GM12878 (cell line): Measurements from ENCODE around the gene FMNL3. TPM values are rescaled to one million over a fixed set of nuclear protein-coding genes. Genes with fewer than 3 reads are reported as not detected.
A peak's percentile ranks its signal among the peaks of the same experiment; 100 is the strongest.

ENCODE experiments used
- BRCA1 ChIP-seq: IDR thresholded peaks from 2 replicates; pipeline ENCODE4 v1.6.1; 2011; ENCODE audit warnings: low read depth, low read length, improper control_type of control experiment
- CREB1 ChIP-seq: IDR thresholded peaks from 2 replicates; pipeline ENCODE4 v1.6.1; 2012; ENCODE audit warnings: low read depth, mild to moderate bottlenecking, inconsistent platforms
- EP300 ChIP-seq, 2 experiments: fragments of 150-350 bp in 1 of 2; IDR thresholded peaks; 2 replicates each; pipeline ENCODE4 v1.6.1; 2011 to 2012; ENCODE audit warnings: low read depth in 2 of 2, low read length in 2 of 2, borderline replicate concordance in 1 of 2, improper control_type of control experiment in 1 of 2, inconsistent platforms in 1 of 2; ENCODE audit not compliant: control insufficient read depth in 1 of 2
- EZH2 ChIP-seq: IDR thresholded peaks from 2 replicates; pipeline ENCODE4 v1.6.1; 2012; ENCODE audit warnings: low read depth, mild to moderate bottlenecking, control low read depth, inconsistent platforms, low read length, borderline replicate concordance; ENCODE audit not compliant: control insufficient read depth
- IRF3 ChIP-seq: fragments of 450-650 bp; IDR thresholded peaks from 2 replicates; pipeline ENCODE4 v1.6.1; 2014; ENCODE audit warnings: mild to moderate bottlenecking
- NR2C2 ChIP-seq: IDR thresholded peaks from 2 replicates; pipeline ENCODE4 v1.6.1; 2011; ENCODE audit warnings: borderline replicate concordance, low read depth; ENCODE audit not compliant: control insufficient read depth, insufficient read length
- RB1 ChIP-seq: fragments of 450-650 bp; formaldehyde crosslinking; IDR thresholded peaks from 2 replicates; pipeline ENCODE4 v1.6.1; 2017; ENCODE audit warnings: mild to moderate bottlenecking, borderline replicate concordance
- RELB ChIP-seq: fragments of 450-650 bp; IDR thresholded peaks from 2 replicates; pipeline ENCODE4 v1.6.1; 2017; ENCODE audit warnings: low read depth, mild to moderate bottlenecking, moderate library complexity
- SIN3A ChIP-seq: IDR thresholded peaks from 2 replicates; pipeline ENCODE4 v1.6.1; 2012; ENCODE audit warnings: low read depth, low read length, improper control_type of control experiment
- STAT1 ChIP-seq: fragments of 450-650 bp; conservative IDR thresholded peaks from 2 replicates; pipeline ENCODE4 v1.6.1; 2014; ENCODE audit warnings: antibody characterized with exemption, mild to moderate bottlenecking
- SUZ12 ChIP-seq: fragments of 200-600 bp; sonication (generic); IDR thresholded peaks from one replicate; pipeline ENCODE4 v1.6.1; 2018; ENCODE audit warnings: antibody characterized with exemption, mild to moderate bottlenecking; ENCODE audit not compliant: unreplicated experiment
- TCF7 ChIP-seq: IDR thresholded peaks from 2 replicates; pipeline ENCODE4 v1.6.1; 2014; ENCODE audit warnings: antibody characterized with exemption, borderline replicate concordance
- ZBTB11 ChIP-seq: fragments of 450-650 bp; formaldehyde crosslinking; IDR thresholded peaks from 2 replicates; pipeline ENCODE4 v1.5.0; 2022; ENCODE audit warnings: mild to moderate bottlenecking, missing genetic modification characterization
- ZSCAN29 ChIP-seq: fragments of 450-650 bp; IDR thresholded peaks from 2 replicates; pipeline ENCODE4 v1.6.1; 2017; ENCODE audit warnings: mild to moderate bottlenecking, moderate library complexity
- polyA plus RNA-seq, 11 experiments: library from polyadenylated mRNA; depleted of rRNA in 4 of 11; unstranded in 6 of 11; stranded (reverse) in 5 of 11; fragments of >200 nt; fragmentation: Nextera tagmentation in 4 of 11; fragmentation: Illumina TruSeq in 1 of 11; extraction: Ambion mirVana in 4 of 11; extraction: Trizol in 1 of 11; gene quantifications; 1 replicate in 1 of 11; 2 replicates in 10 of 11; pipeline versions ENCODE4 v1.2.1 to v1.2.3, GENCODE V29; 2011 to 2016; ENCODE audit warnings: inconsistent platforms in 2 of 11, missing spikeins in 2 of 11, low read depth in 1 of 11
- total RNA-seq, 4 experiments: library from RNA; depleted of rRNA in 3 of 4; stranded (reverse); fragments of >200 nt in 3 of 4; fragmentation: Illumina TruSeq in 1 of 4; extraction: Trizol in 1 of 4; gene quantifications; 2 replicates each; pipeline versions ENCODE4 v1.2.1 to v1.2.3, GENCODE V29; 2013 to 2021
- TF ChIP-seq, protein P1 (sequence below): IDR thresholded peaks from 2 replicates; pipeline ENCODE4 v1.6.1; 2012; ENCODE audit warnings: low read depth, low read length, improper control_type of control experiment
- TF ChIP-seq, protein P2 (sequence below): fragments of 450-650 bp; formaldehyde crosslinking; IDR thresholded peaks from 2 replicates; pipeline ENCODE4 v1.4.0; 2020; ENCODE audit warnings: mild to moderate bottlenecking, moderate library complexity

Gene FMNL3
- total and polyA plus RNA-seq, 10 of the 15 experiments (the other 5 are each of a cell fraction or from before 2014, with no cell fraction given), result 3.0 to 64.9 (median 30.9) TPM

DNA sequence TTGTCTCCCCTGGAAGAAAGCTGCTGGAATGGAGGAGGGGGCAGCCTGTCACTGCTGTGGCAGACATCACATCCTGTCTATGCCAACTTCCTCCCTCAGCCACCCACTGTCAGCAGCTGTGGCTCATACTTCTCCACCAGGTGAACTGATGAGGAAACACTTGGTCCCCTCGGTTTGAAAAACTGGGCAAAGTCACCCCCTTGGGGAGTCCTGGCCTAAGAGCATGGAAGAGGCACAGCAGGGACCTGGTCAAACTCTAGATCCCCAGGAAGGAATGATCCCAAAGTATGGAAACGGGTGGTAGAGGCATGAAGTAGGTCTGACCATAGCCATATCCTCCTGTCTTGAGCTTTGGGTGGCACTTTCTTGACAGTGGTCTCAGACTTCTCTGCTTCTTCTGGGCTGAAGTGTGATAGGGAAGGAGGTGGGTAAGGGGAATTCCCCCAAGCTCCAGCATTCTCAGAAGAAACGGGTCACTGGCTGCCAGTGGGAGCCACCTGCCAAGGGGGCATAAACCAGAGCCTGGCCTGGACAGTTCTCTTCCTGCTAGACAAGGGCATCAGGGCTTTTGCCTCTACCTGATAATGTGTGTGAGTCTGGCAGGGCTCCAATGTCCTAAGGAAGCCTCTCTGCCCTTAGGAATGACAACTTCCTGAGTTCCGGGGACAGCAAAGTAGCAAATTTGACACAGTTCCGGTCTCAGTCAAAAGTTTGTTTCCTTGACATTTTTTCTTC, 36.0 kb downstream of the FMNL3 start (continued):
- TF ChIP-seq, protein P1, sequence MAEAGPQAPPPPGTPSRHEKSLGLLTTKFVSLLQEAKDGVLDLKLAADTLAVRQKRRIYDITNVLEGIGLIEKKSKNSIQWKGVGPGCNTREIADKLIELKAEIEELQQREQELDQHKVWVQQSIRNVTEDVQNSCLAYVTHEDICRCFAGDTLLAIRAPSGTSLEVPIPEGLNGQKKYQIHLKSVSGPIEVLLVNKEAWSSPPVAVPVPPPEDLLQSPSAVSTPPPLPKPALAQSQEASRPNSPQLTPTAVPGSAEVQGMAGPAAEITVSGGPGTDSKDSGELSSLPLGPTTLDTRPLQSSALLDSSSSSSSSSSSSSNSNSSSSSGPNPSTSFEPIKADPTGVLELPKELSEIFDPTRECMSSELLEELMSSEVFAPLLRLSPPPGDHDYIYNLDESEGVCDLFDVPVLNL, result no peak
- TF ChIP-seq BRCA1, result no peak
- TF ChIP-seq NR2C2, result no peak
- no peak for TF ChIP-seq EZH2
- TF ChIP-seq RELB, result no peak
- TF ChIP-seq RB1, result no peak
- no peak for TF ChIP-seq TCF7
- no peak for TF ChIP-seq ZSCAN29
- no peak for TF ChIP-seq STAT1
- TF ChIP-seq ZBTB11 (CRISPR knock-in tag), result no peak
- TF ChIP-seq, protein P2, sequence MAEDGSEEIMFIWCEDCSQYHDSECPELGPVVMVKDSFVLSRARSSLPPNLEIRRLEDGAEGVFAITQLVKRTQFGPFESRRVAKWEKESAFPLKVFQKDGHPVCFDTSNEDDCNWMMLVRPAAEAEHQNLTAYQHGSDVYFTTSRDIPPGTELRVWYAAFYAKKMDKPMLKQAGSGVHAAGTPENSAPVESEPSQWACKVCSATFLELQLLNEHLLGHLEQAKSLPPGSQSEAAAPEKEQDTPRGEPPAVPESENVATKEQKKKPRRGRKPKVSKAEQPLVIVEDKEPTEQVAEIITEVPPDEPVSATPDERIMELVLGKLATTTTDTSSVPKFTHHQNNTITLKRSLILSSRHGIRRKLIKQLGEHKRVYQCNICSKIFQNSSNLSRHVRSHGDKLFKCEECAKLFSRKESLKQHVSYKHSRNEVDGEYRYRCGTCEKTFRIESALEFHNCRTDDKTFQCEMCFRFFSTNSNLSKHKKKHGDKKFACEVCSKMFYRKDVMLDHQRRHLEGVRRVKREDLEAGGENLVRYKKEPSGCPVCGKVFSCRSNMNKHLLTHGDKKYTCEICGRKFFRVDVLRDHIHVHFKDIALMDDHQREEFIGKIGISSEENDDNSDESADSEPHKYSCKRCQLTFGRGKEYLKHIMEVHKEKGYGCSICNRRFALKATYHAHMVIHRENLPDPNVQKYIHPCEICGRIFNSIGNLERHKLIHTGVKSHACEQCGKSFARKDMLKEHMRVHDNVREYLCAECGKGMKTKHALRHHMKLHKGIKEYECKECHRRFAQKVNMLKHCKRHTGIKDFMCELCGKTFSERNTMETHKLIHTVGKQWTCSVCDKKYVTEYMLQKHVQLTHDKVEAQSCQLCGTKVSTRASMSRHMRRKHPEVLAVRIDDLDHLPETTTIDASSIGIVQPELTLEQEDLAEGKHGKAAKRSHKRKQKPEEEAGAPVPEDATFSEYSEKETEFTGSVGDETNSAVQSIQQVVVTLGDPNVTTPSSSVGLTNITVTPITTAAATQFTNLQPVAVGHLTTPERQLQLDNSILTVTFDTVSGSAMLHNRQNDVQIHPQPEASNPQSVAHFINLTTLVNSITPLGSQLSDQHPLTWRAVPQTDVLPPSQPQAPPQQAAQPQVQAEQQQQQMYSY (CRISPR knock-in tag), result no peak
- TF ChIP-seq EP300 (IDR thresholded peaks at IDR 0.05; ENCODE audit: borderline replicate concordance in 1 of 2, control insufficient read depth in 1 of 2, low read depth in 2 of 2, low read length in 2 of 2), result no peak
- TF ChIP-seq IRF3, result no peak
- TF ChIP-seq SIN3A, result no peak
- TF ChIP-seq SUZ12, result no peak
- TF ChIP-seq CREB1, result 0 out of 2 replicates have a peak, but pooled peaks have one; percentile 26
